ENCODE measurements around the gene GNB3.

DNA sequence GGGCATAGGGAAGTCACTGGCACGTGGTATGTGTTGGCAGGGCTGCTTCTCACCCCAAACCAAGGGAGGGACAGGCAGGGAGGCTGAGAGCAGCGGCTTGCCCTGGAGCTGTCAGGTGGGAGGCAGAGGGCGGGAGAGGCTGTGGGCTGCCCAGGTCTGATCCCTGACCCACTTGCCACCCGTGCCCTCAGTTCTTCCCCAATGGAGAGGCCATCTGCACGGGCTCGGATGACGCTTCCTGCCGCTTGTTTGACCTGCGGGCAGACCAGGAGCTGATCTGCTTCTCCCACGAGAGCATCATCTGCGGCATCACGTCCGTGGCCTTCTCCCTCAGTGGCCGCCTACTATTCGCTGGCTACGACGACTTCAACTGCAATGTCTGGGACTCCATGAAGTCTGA is 4.7 kb downstream of the GNB3 start:
- TF ChIP-seq CBX2 (IDR thresholded peaks at IDR 0.05; ENCODE audit: insufficient read depth, low read length, poor library complexity, severe bottlenecking): no peak
- TF ChIP-seq POLR2AphosphoS5 (IDR thresholded peaks at IDR 0.05; ENCODE audit: control insufficient read depth, insufficient read depth, low read depth, low read length): no peak
- TF ChIP-seq TAF1 (IDR thresholded peaks at IDR 0.05; ENCODE audit: control insufficient read depth, extremely low read depth, insufficient read depth, low read length, severe bottlenecking): no peak
- TF ChIP-seq CGGBP1 (CRISPR knock-in tag; IDR thresholded peaks at IDR 0.05): no peak
- no peak for TF ChIP-seq ZFX (CRISPR knock-in tag; IDR thresholded peaks at IDR 0.05)
- no peak for TF ChIP-seq KLF6 (CRISPR knock-in tag; IDR thresholded peaks at IDR 0.05; ENCODE audit: borderline replicate concordance)
- no peak for TF ChIP-seq HMGXB4 (CRISPR knock-in tag; IDR thresholded peaks at IDR 0.05)
- TF ChIP-seq, protein P1, sequence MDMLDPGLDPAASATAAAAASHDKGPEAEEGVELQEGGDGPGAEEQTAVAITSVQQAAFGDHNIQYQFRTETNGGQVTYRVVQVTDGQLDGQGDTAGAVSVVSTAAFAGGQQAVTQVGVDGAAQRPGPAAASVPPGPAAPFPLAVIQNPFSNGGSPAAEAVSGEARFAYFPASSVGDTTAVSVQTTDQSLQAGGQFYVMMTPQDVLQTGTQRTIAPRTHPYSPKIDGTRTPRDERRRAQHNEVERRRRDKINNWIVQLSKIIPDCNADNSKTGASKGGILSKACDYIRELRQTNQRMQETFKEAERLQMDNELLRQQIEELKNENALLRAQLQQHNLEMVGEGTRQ (CRISPR knock-in tag; IDR thresholded peaks at IDR 0.05): no peak
- TF ChIP-seq EZH2 (IDR thresholded peaks at IDR 0.05; ENCODE audit: borderline replicate concordance, low read depth, low read length): no peak
- no peak for TF ChIP-seq MTA1 (IDR thresholded peaks at IDR 0.05; ENCODE audit: borderline replicate concordance)

Data from K562 (cell line).